Hepatocyte (in vitro differentiated cells): ENCODE results near the gene ZNF710.

Source experiments
- CTCF ChIP-seq: fragments of 200-600 bp; sonication (generic); IDR thresholded peaks from 2 replicates; pipeline ENCODE4 v1.5.1; 2016; ENCODE audit warnings: antibody characterized with exemption, mild to moderate bottlenecking; ENCODE audit not compliant: poor library complexity
- EZH2 ChIP-seq: fragments of 200-600 bp; sonication (generic); IDR thresholded peaks from 2 replicates; pipeline ENCODE4 v1.6.1; 2016; ENCODE audit warnings: antibody characterized with exemption, mild to moderate bottlenecking, borderline replicate concordance
- EZH2phosphoT487 ChIP-seq: fragments of 200-600 bp; sonication (generic); IDR thresholded peaks from one replicate; pipeline ENCODE4 v1.6.1; 2018; ENCODE audit warnings: antibody characterized with exemption, mild to moderate bottlenecking, low read depth, moderate library complexity; ENCODE audit not compliant: unreplicated experiment, severe bottlenecking

GRCh38 chr15:90011705-90012104 lies 10.6 kb downstream of the ZNF710 start:
- no peak for TF ChIP-seq EZH2
- TF ChIP-seq CTCF, result no peak
- TF ChIP-seq EZH2phosphoT487, result no peak
